GM19193 (cell line): ENCODE measurements around the gene ERCC1.

Experiments used
- POLR2A ChIP-seq: IDR thresholded peaks from 4 replicates; pipeline ENCODE4 v1.6.1; 2011; ENCODE audit not compliant: insufficient read depth, insufficient read length; ENCODE audit errors: extremely low read depth

Gene ERCC1

GRCh38 chr19:45404557-45405434 is 18.9 kb downstream of the ERCC1 start, which contains the start of gene PPP1R13L:
Gene PPP1R13L (minus strand): TSS chr19:45405069. CDS start chr19:45398318, 6,751 bp downstream.
- no peak for TF ChIP-seq POLR2A

DNA sequence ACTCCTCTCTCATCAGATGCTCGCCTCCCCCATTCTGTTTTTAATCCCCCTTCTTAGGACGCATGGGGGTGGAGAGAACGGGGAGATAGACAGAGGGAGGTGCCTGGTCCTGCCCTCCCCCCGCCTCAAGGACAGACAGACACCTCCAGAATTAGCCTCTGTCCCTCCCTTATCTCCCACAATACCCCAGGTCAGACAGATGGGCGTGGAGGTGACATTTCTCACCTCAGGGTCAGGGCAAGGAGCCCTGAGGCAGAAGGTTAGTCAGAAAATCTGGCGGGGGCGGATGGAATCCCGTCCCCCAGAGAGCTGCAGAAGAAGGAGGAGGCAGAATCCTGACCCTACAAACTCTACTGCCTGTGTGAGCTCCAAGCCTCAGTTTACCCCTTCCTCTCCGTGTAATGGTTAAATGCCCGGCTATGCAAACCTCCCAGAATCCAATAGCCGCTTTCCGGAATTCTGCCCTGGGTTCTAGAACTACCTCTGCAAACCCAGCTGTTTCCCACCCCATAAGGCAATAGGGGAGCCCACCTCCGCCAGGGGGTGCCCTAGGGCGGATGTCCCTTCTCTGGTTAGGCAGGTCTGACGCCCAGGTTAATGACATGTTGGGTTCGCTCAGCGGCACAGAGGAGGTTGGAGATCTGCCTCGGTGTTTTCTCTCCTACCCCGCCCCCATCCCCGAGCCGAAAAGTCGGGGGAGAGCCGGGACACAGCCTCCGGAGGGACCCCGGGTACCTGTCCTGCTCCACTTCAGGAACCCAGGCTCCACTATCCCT is 19.7 kb downstream of the ERCC1 start:
- TF ChIP-seq POLR2A = no peak

- TF ChIP-seq POLR2A = no peak
Observed at GRCh38 chr19:45403272-45403671, 20.4 kb downstream of the ERCC1 start.

DNA sequence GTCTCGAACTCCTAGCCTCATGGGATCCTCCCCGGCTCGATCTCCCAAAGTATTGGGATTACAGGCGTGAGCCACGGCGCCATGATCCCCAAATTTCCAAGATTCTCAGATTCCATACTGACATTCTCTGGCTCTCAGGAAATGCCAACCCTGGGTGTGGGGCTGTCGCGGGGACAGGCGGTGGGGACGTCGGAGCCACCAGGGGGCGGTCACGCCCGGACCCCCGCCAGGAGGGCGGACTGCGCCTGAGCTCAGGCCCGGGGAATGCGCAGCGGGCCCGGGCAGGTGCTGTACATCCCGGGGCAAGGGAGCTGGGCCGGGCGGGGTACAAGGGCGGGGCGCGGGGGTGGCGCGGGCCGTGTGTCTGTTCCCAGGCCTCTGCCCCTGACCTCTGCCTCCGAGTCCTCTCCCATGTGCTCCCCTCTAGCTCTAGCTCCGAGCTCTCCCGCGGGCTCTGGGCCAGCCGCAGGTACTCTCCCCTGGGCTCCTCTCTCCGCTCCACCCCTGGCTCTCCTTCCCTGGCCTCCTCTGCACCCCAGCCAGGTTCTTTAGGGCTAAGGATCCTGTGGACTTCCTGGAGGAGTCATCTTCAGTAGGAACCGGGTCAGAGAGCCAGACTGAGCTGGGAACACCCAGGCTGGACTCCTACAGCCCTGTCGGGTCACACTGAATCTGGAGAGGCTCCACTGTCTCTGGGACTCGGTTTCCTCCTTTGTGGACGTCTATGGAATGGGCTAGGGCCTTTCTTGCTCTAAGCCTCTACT is 21.2 kb downstream of the ERCC1 start:
- no peak for TF ChIP-seq POLR2A

DNA sequence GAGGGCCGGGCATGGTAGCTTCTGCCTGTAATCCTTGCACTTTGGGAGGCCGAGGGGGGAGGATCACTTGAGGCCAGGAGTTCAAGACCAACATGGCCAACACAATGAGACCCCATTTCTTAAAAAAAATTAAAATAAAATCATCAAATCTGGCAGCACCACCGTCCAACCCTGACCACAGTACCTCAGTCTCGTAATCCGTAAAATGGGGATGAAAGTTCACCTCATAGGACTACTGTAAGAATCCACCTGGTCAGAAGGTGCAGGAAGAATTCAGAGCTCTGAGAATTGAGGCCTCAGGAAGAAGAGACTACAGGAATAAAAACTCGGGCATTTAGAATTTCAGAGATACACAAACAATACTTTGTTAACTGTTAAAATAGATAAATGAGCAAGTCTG is 21.9 kb downstream of the ERCC1 start:
- no peak for TF ChIP-seq POLR2A

DNA sequence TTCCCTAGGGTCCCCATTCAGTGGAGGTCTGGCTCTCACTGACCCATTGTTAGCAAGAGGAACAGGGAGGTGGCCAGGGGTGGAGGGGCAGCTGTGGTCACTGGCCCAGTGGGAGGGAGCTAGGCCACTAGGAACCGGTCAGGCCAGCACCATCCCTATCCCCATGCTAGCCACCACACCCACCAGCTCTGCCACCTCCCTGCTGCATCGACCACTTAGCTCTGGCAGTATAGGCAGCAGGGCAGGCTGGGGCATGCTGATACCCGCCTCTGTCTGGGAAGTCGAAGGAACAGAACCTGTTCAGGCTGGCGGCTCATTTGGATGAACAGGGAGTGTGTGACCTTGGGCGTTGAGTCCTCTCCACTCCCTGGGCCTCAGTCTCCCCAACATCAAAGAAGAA is 23.5 kb downstream of the ERCC1 start:
- TF ChIP-seq POLR2A = no peak

- no peak for TF ChIP-seq POLR2A
Observed at GRCh38 chr19:45395821-45396617, 27.7 kb downstream of the ERCC1 start.

DNA sequence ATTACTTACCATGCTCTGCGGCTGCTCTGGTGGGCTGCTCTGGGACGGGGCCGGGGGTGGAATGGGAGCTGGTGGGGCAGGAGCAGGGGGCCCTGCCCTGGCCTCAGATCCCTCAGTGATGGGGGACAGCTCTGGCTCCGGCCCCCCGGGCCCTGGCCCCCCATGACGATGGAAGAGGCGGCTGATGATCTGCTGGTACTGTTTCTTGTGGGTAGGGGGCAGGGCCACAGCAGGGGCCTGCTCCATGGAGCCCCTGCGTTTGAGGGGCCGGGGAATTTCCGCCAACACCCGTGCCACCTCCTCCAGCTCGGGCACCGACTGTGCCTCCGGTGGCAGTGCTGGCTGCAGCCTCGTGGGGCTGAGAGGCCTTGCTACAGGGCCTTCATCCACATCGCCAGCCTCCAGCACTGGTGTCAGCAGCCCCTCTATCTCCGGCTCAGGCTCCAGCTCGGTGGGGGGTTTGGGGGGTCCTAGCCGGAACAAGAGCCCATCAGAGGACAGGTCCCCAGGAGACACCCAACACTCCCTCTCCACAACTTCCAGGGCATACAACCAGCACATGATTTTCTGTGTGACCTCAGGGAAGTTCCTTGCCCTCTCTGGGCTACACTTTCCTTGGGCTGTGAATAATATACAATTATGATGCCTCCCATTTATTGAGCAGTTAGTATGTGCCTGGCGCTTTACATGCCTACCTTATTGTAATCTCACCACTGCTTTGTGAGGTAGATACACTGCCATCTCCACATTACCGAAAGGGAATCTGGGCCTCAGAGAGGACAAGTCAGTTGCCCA is 31.6 kb downstream of the ERCC1 start:
- no peak for TF ChIP-seq POLR2A

GRCh38 chr19:45391346-45391745 is 32.4 kb downstream of the ERCC1 start:
- TF ChIP-seq POLR2A = no peak

- TF ChIP-seq POLR2A = no peak
Observed at GRCh38 chr19:45385392-45386221, 38.1 kb downstream of the ERCC1 start.

DNA sequence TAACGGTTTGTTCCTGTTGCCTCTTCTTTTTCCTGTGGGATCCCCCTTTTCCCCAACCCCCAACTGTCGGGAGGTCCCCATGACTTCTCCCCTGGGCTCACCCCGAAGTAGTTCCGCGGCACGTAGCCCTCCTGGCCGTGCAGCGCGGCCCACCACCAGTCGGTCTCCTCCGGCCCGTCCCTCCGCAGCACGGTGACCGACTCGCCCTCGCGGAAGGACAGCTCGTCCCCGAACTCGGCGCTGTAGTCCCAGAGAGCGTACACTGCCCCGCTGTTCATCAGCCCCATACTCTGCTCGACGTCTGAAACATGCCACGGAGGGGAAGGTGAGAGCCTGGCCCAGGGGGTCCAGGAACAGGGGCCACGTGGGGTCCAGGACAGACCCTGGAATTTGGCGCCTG is 41.3 kb downstream of the ERCC1 start:
- no peak for TF ChIP-seq POLR2A

DNA sequence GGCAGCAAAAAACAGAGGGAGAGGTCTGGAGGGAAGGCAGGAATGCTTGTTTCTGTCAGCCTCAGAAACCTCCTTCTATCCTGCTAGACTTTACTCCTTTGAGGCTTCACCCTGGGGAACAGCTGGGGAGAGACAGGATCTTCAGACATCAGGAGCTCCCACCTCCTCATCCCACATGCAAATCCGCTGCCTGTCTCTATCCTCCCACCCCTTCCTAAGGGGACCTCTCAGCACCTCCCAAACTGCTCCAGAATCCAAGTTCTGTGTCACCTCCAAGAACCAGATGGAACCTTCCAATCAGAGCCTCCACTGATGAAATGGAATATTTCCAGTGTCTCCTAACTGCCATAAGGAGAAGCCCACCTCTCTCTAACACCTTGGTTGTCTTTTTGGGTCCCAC is 43.6 kb downstream of the ERCC1 start:
- TF ChIP-seq POLR2A = no peak

- TF ChIP-seq POLR2A = no peak
Observed at GRCh38 chr19:45376045-45376724, 47.5 kb downstream of the ERCC1 start.
